ENCODE data around the gene ARIH2. TPM values are rescaled to one million over a fixed set of nuclear protein-coding genes. Genes with fewer than 3 reads are reported as not detected.

The ARIH2 gene
- total RNA-seq, 4 donors from 2014 or later, result 92.2 to 143 (median 123) TPM

DNA sequence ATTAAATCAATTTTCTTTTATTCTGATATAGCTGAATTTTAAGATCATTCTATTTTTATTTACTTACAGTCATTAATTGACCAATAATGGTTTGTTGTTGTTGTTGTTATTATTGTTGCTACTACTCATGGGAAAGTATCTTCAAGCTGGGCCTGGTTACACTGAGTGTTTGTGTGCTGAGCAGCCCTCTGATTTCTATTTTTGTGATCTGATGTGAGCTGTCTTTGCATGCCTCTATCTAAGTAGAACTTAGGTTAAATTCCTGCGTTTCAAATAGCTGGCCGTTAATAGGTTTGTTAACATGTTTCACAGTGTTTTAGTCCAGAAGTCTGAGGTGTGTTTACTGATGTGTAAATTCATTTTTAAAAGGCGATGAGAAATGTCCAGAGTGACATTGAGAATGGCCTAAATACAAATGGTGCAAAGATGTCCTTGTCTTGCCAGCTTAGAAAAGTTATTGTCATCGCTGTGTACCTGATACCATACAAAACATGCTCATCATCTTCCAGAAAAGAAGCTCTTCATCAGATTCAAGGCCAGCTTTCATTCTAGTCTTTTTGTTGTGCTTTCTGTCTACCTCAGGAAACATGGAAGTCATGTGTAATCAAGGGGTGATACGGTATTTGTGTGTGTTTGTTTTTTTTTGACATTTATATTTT, 15.8 kb downstream of the ARIH2 start:
- H3K27ac ChIP-seq, result no peak overlapping the region
- ATAC-seq, result no peak
- no peak overlapping the region for H3K4me3 ChIP-seq
- WGBS, 2 donors (ENCODE audit: low coverage in 1 of 2), result 86 to 90% methylated on average over 5 of the region's 5 CpGs
- H3K36me3 ChIP-seq, result peaks cover 0 to 37% of the 10 kb centered on the region in 2 donors
- TF ChIP-seq POLR2AphosphoS5 (IDR thresholded peaks at IDR 0.05) (no peak), EP300 (IDR thresholded peaks at IDR 0.05) (no peak), POLR2A (IDR thresholded peaks at IDR 0.05) (no peak)
- TF ChIP-seq, protein P1, sequence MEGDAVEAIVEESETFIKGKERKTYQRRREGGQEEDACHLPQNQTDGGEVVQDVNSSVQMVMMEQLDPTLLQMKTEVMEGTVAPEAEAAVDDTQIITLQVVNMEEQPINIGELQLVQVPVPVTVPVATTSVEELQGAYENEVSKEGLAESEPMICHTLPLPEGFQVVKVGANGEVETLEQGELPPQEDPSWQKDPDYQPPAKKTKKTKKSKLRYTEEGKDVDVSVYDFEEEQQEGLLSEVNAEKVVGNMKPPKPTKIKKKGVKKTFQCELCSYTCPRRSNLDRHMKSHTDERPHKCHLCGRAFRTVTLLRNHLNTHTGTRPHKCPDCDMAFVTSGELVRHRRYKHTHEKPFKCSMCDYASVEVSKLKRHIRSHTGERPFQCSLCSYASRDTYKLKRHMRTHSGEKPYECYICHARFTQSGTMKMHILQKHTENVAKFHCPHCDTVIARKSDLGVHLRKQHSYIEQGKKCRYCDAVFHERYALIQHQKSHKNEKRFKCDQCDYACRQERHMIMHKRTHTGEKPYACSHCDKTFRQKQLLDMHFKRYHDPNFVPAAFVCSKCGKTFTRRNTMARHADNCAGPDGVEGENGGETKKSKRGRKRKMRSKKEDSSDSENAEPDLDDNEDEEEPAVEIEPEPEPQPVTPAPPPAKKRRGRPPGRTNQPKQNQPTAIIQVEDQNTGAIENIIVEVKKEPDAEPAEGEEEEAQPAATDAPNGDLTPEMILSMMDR (IDR thresholded peaks at IDR 0.05), result no peak
- H3K9me3 ChIP-seq, result no peaks in the 10 kb centered on the region
- H3K4me1 ChIP-seq, result peaks cover 0 to 53% (median 3%) of the 10 kb centered on the region in 3 donors
- H3K27me3 ChIP-seq, result no peaks in the 10 kb centered on the region

DNA sequence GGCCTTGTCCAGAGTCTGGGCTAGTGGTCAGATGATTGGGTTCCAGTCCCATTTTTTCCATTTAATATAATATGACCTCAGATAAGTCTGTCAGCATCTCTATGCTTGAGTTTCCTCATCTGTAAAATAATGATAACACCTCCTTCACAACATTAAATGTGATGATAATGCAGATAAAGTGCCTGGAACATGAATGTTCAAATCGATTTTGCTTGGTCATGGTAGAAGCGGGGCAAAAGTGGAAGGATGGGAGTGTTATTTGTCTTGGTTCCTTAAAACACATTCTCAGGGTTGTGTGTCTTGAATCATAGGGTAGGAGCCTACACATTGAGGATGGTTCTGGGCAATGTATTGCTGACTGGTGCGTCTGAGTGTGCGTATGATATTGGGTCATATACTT, 16.9 kb downstream of the ARIH2 start:
- Histone ChIP-seq H3K36me3 (peaks cover 0 to 32% of the 10 kb centered on the region in 2 donors), H3K27ac (no peak overlapping the region), H3K4me3 (no peak overlapping the region), H3K9me3 (no peaks in the 10 kb centered on the region), H3K4me1 (peaks cover 0 to 43% (median 3%) of the 10 kb centered on the region in 3 donors), H3K27me3 (no peaks in the 10 kb centered on the region)
- WGBS, 2 donors (ENCODE audit: low coverage in 1 of 2), result 90% methylated on average over 4 of the region's 4 CpGs
- TF ChIP-seq, protein P1 (IDR thresholded peaks at IDR 0.05), result no peak
- no peak for TF ChIP-seq EP300 (IDR thresholded peaks at IDR 0.05)
- no peak for TF ChIP-seq POLR2A (IDR thresholded peaks at IDR 0.05)
- TF ChIP-seq POLR2AphosphoS5 (IDR thresholded peaks at IDR 0.05), result no peak
- no peak for ATAC-seq

DNA sequence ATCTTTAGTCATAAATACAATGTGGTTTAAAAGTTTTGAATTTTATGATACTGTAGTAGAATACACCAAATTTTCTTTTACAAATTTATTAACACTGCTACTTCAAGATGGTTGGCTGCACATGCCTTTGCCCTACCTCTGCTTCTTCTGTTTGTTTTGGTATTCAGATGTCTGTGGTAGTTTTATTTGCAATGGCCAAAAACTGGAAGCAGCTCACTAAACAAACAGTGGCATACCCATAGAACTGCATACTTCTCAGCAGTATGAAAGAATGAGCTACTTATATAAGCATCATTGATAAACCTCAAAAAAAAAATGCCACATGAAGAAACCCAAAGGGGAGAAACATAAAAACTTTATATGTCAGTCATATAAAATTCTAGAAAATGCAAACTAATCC, 19.5 kb downstream of the ARIH2 start:
- ATAC-seq, result no peak
- Histone ChIP-seq H3K36me3 (peaks cover 0 to 20% of the 10 kb centered on the region in 2 donors), H3K27ac (no peak overlapping the region), H3K9me3 (no peaks in the 10 kb centered on the region), H3K4me3 (no peak overlapping the region), H3K27me3 (no peaks in the 10 kb centered on the region), H3K4me1 (peaks cover 0 to 18% (median 0%) of the 10 kb centered on the region in 3 donors)
- TF ChIP-seq EP300 (IDR thresholded peaks at IDR 0.05), result no peak
- no peak for TF ChIP-seq POLR2A (IDR thresholded peaks at IDR 0.05)
- TF ChIP-seq, protein P1 (IDR thresholded peaks at IDR 0.05), result no peak
- TF ChIP-seq POLR2AphosphoS5 (IDR thresholded peaks at IDR 0.05), result no peak

DNA sequence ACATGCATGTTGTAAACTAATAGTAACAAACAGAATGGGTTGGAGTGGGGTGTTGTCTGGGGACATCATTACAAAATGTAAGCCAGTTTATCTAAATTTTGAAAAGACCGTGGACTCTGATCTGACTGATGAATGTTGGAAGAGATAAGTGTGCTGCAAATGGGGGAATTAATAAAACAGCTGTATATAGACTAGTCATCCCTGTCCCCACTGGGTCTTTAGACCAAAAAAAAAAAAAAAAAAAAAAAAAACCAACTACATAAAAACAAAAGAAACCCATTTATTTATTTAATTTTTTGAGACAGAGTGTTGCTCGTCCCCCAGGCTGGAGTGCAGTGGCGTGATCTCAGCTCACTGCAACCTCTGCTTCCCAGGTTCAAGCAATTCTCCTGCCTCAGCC, 20.0 kb downstream of the ARIH2 start:
- H3K4me3 ChIP-seq, result no peak overlapping the region
- H3K36me3 ChIP-seq, result peaks cover 0 to 14% of the 10 kb centered on the region in 2 donors
- H3K4me1 ChIP-seq, result peaks cover 0 to 18% (median 0%) of the 10 kb centered on the region in 3 donors
- 85 to 96% methylated on average over 2 to 3 of the region's 3 CpGs for WGBS, 2 donors (ENCODE audit: low coverage in 1 of 2)
- TF ChIP-seq EP300 (IDR thresholded peaks at IDR 0.05) (no peak), POLR2A (IDR thresholded peaks at IDR 0.05) (no peak), POLR2AphosphoS5 (IDR thresholded peaks at IDR 0.05) (no peak)
- TF ChIP-seq, protein P1 (IDR thresholded peaks at IDR 0.05), result no peak
- ATAC-seq, result no peak
- no peaks in the 10 kb centered on the region for H3K9me3 ChIP-seq
- no peak overlapping the region for H3K27ac ChIP-seq
- H3K27me3 ChIP-seq, result no peaks in the 10 kb centered on the region

DNA sequence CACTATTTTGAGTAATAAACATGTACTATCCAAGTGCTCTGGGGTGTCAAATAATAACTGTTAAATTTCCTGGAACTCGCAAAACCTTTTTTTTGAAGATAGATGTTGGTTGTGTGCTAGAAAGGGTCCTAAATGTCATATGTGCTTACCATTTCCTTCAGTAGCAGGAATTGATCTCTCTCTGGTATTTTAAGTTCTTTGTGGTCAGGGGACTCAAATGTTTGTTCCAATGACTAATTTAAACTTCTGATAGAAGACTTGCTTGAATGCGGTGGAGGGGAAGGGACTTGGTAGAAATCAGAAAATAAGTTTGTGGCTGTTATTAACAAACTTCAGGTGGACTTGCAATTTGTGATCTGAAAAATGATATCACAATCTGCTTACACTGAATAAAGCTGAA, 26.8 kb downstream of the ARIH2 start:
- Histone ChIP-seq H3K9me3 (no peaks in the 10 kb centered on the region), H3K27ac (no peak overlapping the region), H3K4me1 (peaks cover 0 to 16% (median 4%) of the 10 kb centered on the region in 3 donors), H3K27me3 (no peaks in the 10 kb centered on the region), H3K36me3 (peaks cover 0 to 11% of the 10 kb centered on the region in 2 donors), H3K4me3 (no peak overlapping the region)
- TF ChIP-seq POLR2AphosphoS5 (IDR thresholded peaks at IDR 0.05), result no peak
- no peak for TF ChIP-seq EP300 (IDR thresholded peaks at IDR 0.05)
- TF ChIP-seq POLR2A (IDR thresholded peaks at IDR 0.05), result no peak
- TF ChIP-seq, protein P1 (IDR thresholded peaks at IDR 0.05), result no peak
- ATAC-seq, result no peak
- 74 to 100% methylated on average over 2 of the region's 2 CpGs for WGBS, 2 donors (ENCODE audit: low coverage in 1 of 2)
